Measurements from ENCODE around the gene PRUNE2.

The PRUNE2 gene

DNA sequence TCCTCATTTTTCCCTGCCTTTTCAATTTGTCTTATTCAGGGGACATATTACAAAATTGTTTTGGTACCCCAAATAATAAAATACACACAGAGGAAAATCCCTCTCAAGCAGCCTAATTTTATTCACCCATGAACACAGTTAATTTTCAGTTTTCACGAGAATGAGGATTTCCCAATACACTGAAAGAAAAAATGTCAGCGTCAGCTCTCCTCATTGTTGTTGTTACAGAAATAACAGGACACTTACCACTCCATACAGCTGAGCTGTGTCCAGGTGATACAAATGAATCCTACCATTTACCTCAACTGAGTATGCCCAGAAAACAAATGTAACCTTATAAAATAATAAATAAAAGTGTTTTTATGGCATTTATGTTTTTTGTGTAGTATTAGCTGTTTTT is 286.3 kb downstream of the PRUNE2 start:
- no peak for DNase-seq

DNA sequence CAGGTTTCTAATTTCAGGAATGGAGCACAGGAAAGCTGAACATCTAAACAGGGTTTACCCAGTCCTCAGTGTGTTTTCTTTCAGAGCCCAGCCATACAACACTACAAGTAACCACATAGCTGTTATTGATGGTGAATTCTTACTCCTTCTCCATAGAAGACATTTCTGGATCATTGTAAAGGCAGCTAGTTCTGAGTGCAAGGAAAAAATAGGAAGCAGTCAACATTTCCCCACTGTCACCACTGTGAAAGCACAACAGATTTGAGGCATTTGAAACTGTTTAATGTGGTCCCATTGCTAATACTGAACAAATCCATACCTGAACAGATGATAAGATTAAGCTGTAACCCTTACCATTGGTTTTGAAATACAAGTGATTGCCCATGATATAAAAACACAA is 286.7 kb downstream of the PRUNE2 start:
- DNase-seq = no peak

GRCh38 chr9:76618762-76619161 is 287.2 kb downstream of the PRUNE2 start:
- no peak for DNase-seq

- no peak for DNase-seq
Observed at GRCh38 chr9:76617497-76618175, 288.3 kb downstream of the PRUNE2 start.

DNA sequence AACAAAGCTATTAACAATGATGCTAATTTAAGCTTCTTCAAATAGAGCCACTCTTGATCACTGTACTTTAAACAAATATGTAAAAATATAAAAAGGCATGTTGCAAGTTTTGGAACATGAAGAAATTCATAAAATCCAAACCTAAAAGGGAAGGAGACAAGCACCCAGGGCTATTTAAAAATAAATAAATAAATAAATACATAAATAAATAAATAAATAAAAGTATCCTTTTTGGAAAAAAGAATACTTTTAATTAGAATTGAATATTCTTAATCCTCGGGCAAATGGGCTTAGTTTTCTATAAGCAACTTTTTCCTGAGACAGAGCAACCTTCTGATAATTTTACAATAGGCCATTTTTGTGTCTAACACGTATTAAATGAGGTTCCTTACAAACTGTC is 289.1 kb downstream of the PRUNE2 start:
- no peak for DNase-seq

GRCh38 chr9:76615177-76615603 is 290.7 kb downstream of the PRUNE2 start:
- DNase-seq = peak in 1 of 2 donors; percentile 69

GRCh38 chr9:76613974-76614373 is 291.9 kb downstream of the PRUNE2 start:
- DNase-seq = no peak

- no peak for DNase-seq
Observed at GRCh38 chr9:76613150-76613781, 292.6 kb downstream of the PRUNE2 start.

DNA sequence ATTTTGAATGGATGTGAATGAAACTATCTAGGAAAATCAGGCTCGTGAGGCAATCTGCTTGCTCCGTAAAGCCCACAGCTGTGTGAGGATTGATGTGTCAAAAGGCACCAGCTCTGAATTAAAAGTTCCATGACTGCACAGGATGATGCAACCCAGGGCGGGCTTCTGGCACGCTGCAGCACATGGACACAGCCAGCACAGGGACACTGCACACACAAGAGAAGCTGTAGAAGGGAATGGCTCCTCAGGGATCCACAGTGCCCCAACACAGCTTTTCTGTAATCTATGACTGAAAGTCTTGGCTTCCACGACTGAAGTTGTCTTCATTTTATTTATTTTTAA is 295.9 kb downstream of the PRUNE2 start:
- peak in 1 of 2 donors; percentile 16 for DNase-seq

DNA sequence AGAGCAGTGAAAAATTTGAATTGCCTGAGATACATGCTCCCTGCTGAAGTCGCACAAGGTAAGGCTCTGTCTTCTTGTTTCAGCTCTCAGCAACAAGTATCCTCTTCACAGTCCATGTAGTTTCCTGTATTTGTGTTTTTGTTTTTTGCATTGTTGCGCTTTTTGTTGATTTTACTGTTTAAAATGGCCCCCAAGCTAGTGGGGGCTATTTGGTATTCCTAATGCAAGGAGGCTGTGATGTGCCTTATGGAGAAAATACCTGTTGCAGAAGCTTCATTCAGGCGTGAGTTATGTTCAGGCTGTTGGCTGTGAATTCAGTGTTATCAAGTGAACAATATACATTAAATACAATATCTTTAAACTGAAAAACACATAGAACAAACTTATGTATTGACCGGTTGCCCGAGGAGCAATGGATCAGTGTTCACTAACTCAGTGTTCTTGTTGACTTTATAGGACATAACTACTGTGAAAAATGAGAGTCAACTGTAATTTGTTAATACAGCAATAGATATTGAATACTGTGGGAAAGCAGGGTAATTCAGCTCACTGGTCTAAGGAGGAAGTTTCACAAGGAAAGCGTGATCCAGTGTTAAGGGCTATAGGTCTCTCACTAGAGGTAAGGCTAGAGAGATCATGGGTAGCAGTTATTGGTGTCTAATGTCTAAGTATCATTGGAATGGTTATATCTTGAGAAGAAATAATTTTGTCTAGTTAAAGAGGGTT is 296.5 kb downstream of the PRUNE2 start:
- DNase-seq = no peak

DNA sequence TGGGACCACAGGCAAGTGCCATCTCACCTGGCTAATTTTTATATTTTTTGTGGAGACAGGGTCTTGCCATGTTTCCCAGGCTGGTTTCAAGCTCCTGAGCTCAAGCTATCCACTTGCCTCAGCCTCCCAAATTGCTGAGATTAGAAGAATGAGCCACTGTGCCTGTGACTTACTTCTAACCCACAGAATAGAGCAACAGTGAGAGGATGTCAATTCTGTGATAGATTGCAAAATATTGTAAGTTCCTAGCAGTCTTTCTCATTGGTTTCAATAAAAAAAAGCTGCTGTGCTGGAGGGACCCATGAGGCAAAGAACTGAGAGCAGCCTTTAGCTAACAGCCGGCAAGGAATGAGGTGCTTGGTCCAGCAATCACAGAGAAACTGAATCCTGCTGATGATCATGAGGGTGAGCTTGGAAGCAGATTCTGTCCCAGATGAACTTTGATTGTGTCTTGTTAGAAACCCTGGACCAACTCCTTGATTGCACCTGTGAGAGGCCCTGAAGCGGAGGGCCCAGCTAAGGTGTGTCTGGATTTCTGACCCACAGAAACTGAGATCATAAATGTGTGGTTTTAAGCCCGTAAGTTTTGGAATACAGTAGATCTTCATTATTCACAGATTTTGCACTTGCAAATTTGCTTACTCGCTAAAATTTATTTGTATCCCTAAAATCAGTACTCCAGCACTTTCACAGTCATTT is 297.2 kb downstream of the PRUNE2 start:
- no peak for DNase-seq

DNA sequence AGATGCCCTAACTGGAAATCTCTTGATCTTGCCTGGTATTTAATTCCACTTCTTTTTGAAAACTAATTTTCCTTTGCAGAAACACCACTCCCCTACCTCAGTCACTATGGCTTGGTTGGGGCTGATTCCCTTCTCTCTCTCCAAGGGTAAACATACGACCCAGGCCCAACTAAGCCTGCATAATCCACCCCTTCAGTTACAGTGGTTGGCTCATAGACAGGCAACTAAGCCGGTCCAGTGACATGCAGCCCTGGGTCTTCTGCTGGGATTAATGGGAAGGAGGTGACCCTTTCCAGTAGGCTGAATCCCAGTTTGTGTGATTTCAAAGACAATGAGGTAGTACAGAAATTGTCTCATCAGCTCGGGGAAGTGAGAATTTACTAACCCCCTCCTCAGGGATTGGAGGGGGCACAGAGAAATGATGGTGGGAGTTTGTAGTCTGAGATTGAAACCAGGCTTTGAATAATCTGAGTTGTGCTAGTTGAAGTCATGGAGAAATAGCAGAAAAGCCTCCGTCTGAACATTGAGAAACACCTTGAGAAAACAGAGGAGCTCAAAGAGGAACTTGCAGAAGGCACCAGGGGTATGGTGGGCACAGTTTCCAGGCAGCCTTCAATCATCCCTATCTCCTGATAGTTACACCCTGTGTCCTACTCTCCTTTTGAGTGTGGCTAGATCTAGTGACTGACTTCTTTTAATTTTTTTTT is 298.0 kb downstream of the PRUNE2 start:
- no peak for DNase-seq

DNA sequence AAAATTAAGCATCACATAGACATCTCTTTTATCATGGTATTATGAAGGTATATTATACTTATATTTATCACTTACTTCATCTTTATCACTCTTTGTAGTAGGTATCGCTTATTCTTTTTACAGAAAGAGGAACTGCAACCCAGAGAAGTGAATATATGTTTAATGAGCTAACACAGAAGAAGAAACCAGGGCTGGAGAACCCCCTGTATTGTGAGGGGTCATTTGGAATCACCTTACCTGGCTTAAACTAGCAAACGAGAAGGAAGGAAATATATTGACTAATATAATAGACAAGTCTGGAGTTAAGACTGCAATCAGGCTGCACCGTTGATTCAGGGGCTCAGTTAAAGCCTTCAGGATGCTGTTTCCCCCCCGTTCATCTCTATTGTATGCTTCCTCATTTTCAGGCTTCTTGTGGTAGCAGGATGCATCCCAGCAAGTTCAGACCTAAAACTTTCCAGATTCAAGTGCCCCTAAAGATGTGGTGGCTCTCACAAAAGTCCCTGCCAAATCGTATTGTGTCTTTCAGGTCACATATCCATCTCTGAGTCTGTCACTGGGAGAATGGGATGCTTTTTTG is 300.5 kb downstream of the PRUNE2 start:
- peak in 1 of 2 donors; percentile 65 for DNase-seq

- no peak for DNase-seq
Observed at GRCh38 chr9:76603931-76604570, 301.9 kb downstream of the PRUNE2 start.

DNA sequence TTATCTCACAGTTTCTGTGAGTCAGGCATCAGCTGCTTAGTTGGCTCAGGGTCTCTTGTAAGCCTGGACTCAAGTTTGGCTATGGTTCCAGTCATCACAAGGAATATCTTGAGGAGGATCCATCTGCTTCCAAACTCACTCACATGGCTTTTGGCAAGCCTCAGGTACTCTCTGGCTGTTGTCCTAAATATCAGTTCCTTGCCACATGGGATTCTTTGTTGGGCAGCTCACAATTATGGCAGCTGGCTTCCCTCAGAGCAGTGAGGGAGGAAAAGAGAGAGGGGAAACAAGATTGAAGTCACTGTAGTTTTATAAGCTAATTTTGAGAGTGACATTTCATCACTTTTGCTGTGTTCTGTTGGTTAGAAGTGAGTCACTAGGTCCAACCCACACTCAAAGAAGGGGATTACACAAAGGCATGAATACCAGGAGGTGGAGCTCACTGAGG is 302.4 kb downstream of the PRUNE2 start:
- peak; percentile 13 to 20 for DNase-seq

- no peak for DNase-seq
Observed at GRCh38 chr9:76602199-76602598, 303.7 kb downstream of the PRUNE2 start.

DNA sequence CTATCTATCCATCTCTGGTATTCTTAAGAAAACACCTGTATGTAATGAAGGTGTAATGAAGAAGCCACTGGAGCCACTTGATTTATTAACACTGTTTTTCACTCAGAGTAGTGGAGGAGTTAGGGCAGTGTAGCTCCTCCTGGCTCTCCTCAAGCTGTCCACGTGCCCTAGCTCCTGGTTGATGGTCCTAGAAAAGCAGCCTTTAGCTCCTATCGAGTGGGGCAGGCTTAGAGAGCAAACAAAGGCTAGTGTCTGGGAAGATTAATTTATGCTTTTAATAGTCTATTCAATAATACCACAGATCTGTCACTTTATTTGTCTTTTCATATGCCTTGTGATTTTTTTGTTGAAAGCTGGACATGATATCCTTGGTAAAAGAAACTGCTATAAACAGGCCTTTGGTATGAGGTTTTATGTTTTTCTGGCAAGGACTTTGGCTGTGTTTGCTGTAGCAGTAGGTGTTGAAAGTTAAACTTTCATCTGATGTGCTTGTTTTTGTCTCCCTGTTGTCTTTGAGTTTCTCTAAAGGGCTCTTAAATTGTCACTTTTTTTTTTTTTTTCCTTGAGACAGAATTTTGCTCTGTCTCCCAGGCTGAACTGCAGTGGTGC is 305.8 kb downstream of the PRUNE2 start:
- no peak for DNase-seq

DNA sequence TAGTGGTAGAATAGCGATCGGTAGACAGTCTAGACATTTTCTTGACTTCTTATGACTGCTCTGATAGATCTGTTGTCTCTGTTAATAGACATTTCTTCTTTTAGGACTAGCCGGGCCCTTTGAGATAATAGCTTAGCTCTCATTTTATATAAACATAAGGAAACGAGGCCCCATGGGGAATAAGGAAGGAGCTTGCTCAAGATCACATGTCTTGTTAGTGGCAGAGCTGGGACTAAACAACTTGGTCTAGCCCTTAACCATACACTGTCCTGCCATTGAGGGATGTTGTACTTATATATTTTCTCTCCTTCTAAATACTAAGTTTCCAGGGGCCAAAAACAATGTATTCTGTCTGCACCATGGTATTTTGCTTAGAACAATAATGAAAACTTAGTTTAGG is 306.9 kb downstream of the PRUNE2 start:
- DNase-seq = no peak

GRCh38 chr9:76595645-76596044 is 310.3 kb downstream of the PRUNE2 start:
- DNase-seq = no peak

DNA sequence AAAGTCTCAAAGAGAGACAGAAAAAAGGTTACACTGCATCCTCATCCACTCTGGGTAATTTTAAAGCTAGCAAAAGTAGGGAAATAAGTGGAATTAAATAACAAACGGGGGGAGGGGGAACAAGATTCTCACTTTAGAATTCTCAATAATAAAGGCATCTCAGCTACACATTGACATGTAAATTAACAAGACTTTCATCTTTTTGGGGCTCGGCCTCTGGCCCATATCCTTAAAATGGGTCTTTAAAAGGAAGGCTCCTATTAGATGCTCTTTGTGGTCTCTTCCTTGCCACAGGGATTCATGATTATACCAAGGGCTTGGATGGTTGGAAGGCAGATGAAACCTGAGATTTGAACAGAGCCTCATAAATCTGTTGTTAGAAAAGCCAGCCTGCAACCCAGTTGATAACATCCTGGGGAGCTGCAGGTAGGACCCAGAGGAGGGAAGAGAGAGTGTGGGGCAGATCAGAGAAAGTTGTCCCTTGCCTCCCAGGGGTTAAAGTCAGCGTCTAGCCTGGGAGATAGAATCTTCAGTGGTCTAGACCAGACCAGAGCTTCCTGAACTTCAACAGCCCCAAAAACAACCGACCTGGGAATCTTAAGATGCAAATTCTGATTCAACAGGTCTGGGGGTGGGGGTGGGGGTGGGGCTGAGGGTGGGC is 311.0 kb downstream of the PRUNE2 start:
- no peak for DNase-seq

All from bone marrow (tissue), 2 donors.